GM18951 (cell line): ENCODE measurements around the gene CSF2.

Experiments
- POLR2A ChIP-seq: IDR thresholded peaks from 4 replicates; pipeline ENCODE4 v1.6.1; 2011; ENCODE audit warnings: mild to moderate bottlenecking; ENCODE audit not compliant: insufficient read length, insufficient read depth; ENCODE audit errors: extremely low read depth
- in situ Hi-C: fragments of 300-500 bp; cut with MboI; formaldehyde crosslinking; loops from one replicate; pipeline ENCODE4 v1.12.0; 2022; ENCODE audit warnings: low sequenced_read_pairs, mixed read lengths, inconsistent platforms; ENCODE audit not compliant: unreplicated experiment

Gene CSF2

GRCh38 chr5:132094393-132095076, 20.9 kb downstream of the CSF2 start:
- in situ Hi-C loops = no loop called here
- no peak for TF ChIP-seq POLR2A

- no peak for TF ChIP-seq POLR2A
- in situ Hi-C loops = no loop called here
Observed at GRCh38 chr5:132095077-132095410, 21.5 kb downstream of the CSF2 start.

GRCh38 chr5:132095424-132095972, 21.9 kb downstream of the CSF2 start:
- in situ Hi-C loops = no loop called here
- TF ChIP-seq POLR2A = no peak

- no peak for TF ChIP-seq POLR2A
- in situ Hi-C loops = no loop called here
Observed at GRCh38 chr5:132096904-132097303, 23.3 kb downstream of the CSF2 start.

- in situ Hi-C loops = no loop called here
- no peak for TF ChIP-seq POLR2A
Observed at GRCh38 chr5:132098151-132098594, 24.6 kb downstream of the CSF2 start.

GRCh38 chr5:132098621-132099020, 25.0 kb downstream of the CSF2 start:
- no peak for TF ChIP-seq POLR2A
- in situ Hi-C loops = no loop called here

- in situ Hi-C loops = no loop called here
- TF ChIP-seq POLR2A = no peak
Observed at GRCh38 chr5:132099076-132099748, 25.6 kb downstream of the CSF2 start.

GRCh38 chr5:132099905-132100304, 26.3 kb downstream of the CSF2 start:
- no peak for TF ChIP-seq POLR2A
- in situ Hi-C loops = no loop called here

GRCh38 chr5:132100672-132101261, 27.2 kb downstream of the CSF2 start:
- in situ Hi-C loops = no loop called here
- TF ChIP-seq POLR2A = no peak

- no peak for TF ChIP-seq POLR2A
- in situ Hi-C loops = no loop called here
Observed at GRCh38 chr5:132101385-132101880, 27.8 kb downstream of the CSF2 start.

- no peak for TF ChIP-seq POLR2A
- in situ Hi-C loops = no loop called here
Observed at GRCh38 chr5:132102101-132102701, 28.6 kb downstream of the CSF2 start.

- in situ Hi-C loops = no loop called here
- no peak for TF ChIP-seq POLR2A
Observed at GRCh38 chr5:132102944-132103331, 29.3 kb downstream of the CSF2 start.

- in situ Hi-C loops = no loop called here
- TF ChIP-seq POLR2A = no peak
Observed at GRCh38 chr5:132103332-132103951, 29.9 kb downstream of the CSF2 start.
